HG02938 (cell line): Measurements from ENCODE around the gene UMAD1.
A peak's percentile ranks its signal among the peaks of the same experiment; 100 is the strongest.

Source experiments
- ATAC-seq: cut with Tn5 transposase; IDR thresholded peaks from one replicate; pipeline ENCODE4 v1.9.1; 2021; ENCODE audit warnings: mild to moderate bottlenecking, moderate library complexity; ENCODE audit not compliant: unreplicated experiment

The UMAD1 gene

DNA sequence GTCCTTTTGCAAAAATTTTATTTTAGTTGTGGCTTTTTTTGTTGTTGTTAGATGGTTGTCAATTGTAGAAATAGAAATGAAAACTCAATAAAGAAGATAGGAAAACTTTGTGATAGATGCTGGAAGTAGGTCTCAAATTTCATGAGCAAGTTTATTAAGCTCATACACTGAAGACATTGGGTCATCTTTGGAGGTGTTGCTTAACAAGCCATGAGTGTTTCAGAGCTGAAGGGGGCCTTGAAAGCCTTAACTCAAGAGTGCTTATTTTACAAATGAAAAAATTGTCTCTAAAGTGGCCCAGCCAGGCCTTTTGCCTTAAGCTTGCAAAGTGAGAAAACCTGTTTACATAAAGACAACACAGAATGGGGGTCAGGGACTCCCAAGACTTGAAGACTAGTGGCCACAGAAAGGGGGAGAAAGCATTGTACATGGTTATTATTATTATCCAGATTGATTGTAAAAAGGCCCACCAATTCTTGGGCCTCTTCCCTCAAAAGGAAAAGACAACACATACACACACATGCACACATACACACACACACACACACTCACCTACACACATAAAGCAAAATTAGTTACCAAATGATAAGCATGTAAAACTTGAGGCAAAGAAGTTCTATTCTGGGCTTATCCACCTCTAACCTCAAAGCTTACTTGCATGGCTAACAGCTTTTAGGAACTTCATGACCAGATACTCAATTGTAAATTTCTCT is 278.3 kb downstream of the UMAD1 start:
- no peak for ATAC-seq

GRCh38 chr7:7919449-7919945 is 278.9 kb downstream of the UMAD1 start:
- no peak for ATAC-seq

DNA sequence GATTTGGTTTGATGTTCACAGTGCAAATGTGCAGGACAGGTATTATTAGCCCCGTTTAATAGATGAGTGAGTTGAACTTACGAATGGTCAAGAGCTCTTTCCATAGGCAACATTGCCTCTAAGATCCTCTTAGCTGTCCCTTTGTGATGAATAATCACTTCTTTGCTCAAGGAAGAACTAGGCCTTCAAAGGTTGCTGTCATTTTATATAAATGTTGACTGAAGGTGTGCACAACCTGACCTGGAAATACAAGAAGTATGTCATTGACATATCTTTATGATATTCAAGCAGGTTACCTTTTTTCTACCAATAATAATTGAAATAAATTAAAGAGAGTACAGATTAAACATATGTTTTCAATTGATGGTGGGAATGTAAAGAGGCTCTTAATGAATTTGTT is 279.5 kb downstream of the UMAD1 start:
- ATAC-seq, result no peak

DNA sequence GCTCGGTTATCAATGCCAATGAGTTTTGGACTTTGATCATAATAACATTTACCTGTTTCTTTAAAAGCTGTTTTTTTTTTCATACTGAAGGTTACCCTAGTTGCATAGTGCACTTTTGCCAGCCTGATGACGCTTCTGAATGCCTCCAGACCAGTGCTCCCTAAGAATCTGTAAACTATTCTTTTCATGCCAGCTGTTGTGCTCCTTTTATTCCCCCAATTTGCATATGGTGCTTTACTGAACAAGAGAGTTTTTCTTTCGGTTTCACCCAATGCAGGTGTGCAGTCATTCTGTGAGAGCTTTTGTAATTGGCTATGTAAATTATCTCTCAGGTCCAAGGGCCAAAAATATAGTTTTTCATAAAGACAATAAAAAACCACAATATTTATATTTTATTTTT is 279.9 kb downstream of the UMAD1 start:
- peak; percentile 95 for ATAC-seq

DNA sequence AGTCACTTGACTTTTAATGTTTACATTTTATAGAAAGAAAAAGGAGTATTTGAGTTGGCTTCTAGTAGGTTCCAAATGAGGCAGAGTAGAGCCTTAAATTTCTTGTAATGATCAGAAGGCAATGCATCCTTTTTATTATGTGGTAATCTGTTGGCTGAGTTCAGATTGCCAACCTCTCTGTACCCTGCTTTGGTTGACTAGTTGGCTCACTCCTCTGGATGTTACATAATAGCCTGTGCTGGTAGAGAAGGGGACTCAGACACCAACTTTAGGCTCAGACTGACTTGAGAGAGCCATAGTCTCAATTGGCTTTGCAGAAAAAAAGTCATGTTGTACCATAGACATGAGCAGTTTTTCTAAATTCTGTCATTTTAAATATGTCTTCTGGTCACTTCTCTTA is 281.3 kb downstream of the UMAD1 start:
- ATAC-seq, result no peak

- ATAC-seq, result no peak
These were observed 282.3 kb downstream of the UMAD1 start for GRCh38 chr7:7922684-7923385.

DNA sequence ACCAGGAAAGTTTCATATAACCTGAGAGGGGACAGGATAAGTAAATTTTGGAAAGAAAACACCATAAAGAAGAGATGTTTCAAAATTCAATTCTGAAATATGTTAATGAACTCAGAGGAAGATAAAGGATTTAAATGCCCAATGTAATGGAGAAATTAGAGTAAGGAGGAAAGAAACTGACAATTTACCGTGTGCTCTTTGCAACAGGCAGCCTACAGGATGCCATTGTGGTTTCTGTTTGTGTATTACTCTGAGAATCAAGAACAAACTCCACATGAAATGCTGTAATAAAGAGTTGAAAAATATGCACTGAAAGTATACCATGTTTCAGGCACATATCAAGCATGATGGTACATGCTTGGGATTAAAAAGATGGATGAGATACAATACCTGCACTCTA is 283.3 kb downstream of the UMAD1 start:
- ATAC-seq, result no peak

DNA sequence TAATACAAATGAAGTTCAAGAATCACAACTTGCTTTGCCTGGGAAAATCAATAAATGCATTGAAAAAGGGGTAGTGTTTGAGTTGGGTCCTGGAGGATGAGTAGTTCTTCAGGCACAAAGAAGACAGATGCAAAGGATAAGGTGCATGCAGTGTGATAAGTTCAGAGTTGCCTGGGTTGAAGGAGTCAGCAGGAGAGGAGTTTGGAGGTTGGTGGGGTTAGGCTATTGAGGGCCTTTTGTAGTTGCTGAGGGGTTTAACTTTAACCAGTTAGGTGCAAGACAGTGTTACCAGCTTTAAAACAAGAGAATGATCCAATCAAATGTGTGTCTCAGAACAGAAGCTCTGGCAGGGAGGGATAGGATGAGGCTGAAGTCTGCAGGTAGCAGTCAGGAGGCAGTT is 283.8 kb downstream of the UMAD1 start:
- no peak for ATAC-seq
